ENCODE measurements around the gene NIT1.

Gene NIT1

DNA sequence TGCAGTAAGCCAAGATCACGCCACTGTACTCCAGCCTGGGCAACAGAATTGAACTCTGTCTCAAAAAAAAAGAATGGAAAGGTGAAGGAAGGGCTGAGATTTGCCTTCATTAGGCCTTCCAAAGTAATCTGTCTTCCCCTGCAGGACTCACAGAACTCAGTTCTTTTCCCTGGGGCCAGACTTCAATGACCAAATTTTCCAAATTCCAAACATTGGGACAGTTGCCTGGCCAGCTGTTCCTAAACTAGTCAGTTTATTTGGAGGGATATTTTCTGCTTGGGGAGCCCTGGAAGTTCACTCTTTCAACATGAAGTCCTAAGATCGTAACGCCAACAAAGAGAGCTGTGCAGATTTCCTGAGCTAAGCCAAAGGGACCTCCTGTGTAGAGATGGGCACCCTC, 20.0 kb downstream of the NIT1 start:
- peaks cover 2% of the 10 kb centered on the region for H3K36me3 Mint-ChIP-seq
- peaks cover 4% of the 10 kb centered on the region for H3K4me1 Mint-ChIP-seq
- H3K4me3 Mint-ChIP-seq = no peak overlapping the region
- ATAC-seq (ENCODE audit: low read depth) (no peak), DNase-seq (ENCODE audit: low spot score in 2 of 2) (no peak)
- H3K27ac Mint-ChIP-seq = peak overlapping the region; percentile 28
- H3K27me3 Mint-ChIP-seq = no peaks in the 10 kb centered on the region
- no peaks in the 10 kb centered on the region for H3K9me3 Mint-ChIP-seq

DNA sequence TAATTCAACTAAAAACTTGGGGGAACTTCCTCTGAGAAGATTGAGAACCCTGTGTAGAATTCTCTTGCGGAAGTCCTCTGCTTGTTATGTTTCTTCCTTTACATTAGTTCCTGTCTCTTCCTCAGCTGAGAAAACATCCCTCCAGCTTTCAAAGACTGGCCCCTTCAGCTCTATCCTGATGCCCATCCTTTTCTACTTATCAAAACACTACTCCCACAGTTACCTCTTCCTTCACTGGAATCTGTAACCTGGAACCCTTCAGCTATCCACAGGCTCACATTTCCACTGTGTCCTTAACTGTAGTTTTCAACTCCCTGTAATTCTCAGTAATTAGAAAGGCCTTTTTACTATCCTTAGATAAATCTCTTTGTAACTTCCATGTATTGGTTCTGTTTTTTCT, 20.5 kb downstream of the NIT1 start:
- no peaks in the 10 kb centered on the region for H3K9me3 Mint-ChIP-seq
- H3K27ac Mint-ChIP-seq = peak overlapping the region; percentile 14
- ATAC-seq (ENCODE audit: low read depth) = no peak
- peaks cover 2% of the 10 kb centered on the region for H3K36me3 Mint-ChIP-seq
- no peak for DNase-seq (ENCODE audit: low spot score in 2 of 2)
- H3K4me3 Mint-ChIP-seq = no peak overlapping the region
- H3K27me3 Mint-ChIP-seq = no peaks in the 10 kb centered on the region
- H3K4me1 Mint-ChIP-seq = peaks cover 4% of the 10 kb centered on the region

DNA sequence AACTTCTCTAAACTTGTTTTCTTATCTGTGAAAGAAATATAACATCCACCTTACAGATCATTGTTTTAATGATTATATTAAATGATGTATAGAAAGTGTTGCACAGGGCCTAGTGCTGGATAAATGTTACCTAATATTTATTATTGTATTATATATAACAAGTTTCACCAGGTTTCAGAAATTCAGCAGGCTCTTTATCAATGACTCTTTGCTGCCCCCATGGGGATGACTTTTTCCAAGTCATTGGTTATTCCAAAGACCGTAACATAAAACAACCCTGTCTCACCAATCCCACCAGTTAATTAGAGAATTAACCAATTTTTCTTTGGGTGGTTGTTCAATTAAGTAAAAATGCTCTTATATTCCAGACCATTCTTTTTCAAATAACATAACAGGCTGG, 21.9 kb downstream of the NIT1 start:
- peaks cover 4% of the 10 kb centered on the region for H3K4me1 Mint-ChIP-seq
- H3K27me3 Mint-ChIP-seq = no peaks in the 10 kb centered on the region
- no peak overlapping the region for H3K4me3 Mint-ChIP-seq
- peak; percentile 52 for ATAC-seq (ENCODE audit: low read depth)
- peaks cover 2% of the 10 kb centered on the region for H3K36me3 Mint-ChIP-seq
- H3K27ac Mint-ChIP-seq = no peak overlapping the region
- DNase-seq (ENCODE audit: low spot score in 2 of 2) = peak in 1 of 2 donors; percentile 46
- H3K9me3 Mint-ChIP-seq = no peaks in the 10 kb centered on the region

DNA sequence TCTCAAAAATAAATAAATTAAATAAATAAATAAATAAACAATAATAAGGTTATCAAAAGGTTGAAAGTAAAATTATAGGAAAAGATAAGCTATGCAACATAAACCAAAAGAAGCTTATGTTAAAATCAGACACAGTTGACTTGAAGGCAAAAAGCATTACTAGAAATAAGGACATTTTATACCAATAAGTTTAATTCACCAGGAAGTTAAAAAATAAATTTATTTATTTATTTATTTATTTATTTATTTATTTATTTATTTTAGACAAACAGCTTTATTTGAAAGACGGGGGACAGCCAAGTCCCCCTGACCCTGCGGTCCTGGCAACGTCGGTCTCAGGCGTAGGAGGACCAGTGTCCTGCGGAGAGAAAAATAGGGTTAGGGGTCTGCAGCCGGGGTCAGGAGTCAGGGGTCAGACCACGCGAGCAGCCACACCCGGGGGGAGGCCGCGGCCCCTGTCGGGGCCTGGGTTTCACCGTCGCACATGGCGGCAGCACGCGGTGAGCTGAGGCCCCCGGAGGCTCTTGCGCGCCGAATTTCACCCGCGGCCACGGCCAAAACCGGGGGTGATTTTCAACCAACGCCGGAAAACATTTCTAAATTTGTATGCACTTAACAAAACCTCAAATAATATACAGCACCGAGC, 23.0 kb downstream of the NIT1 start:
- Mint-ChIP-seq H3K27me3 (no peaks in the 10 kb centered on the region), H3K4me1 (peaks cover 4% of the 10 kb centered on the region), H3K36me3 (peaks cover 1% of the 10 kb centered on the region), H3K9me3 (no peaks in the 10 kb centered on the region), H3K4me3 (no peak overlapping the region), H3K27ac (no peak overlapping the region)
- no peak for ATAC-seq (ENCODE audit: low read depth)
- no peak for DNase-seq (ENCODE audit: low spot score in 2 of 2)

DNA sequence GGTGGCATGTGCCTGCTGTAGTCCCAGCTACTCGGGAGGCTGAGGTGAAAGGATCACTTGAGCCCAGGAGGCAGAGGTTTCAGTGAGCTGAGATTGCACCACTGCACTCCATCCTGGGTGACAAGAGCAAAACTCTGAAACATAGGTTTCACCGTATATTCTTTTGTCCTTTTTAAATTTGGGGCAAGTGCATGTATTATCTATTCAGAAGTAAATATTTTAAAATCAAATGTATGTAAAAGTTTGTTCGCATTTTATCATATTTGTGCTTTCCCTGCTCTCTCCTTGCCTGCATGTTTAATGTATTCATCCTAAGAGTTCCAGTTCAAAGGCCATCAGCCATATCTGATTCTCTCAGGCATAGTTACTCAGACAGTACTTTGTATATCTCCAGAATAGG, 27.9 kb downstream of the NIT1 start:
- H3K4me3 Mint-ChIP-seq = no peak overlapping the region
- no peaks in the 10 kb centered on the region for H3K9me3 Mint-ChIP-seq
- H3K27ac Mint-ChIP-seq = no peak overlapping the region
- DNase-seq (ENCODE audit: low spot score in 2 of 2) (no peak), ATAC-seq (ENCODE audit: low read depth) (no peak)
- no peaks in the 10 kb centered on the region for H3K27me3 Mint-ChIP-seq
- no peaks in the 10 kb centered on the region for H3K36me3 Mint-ChIP-seq
- no peaks in the 10 kb centered on the region for H3K4me1 Mint-ChIP-seq

DNA sequence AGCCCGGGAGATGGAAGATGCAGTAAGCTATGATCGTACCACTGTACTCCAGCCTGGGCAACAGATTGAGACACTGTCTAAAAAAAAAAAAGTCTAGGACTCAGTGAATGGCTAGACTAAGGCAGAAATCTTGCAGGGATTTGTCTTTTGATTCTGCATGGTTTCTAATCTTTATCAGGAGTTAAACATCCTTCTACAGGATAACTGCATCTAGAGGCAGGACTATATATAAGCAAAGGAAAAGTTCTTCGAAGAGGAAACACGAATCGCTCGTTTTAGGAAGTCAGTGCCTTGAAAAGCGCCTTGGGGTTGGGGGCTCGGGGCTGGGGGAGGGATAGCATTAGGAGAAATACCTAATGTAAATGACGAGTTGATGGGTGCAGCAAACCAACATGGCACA, 35.3 kb downstream of the NIT1 start:
- peaks cover 7% of the 10 kb centered on the region for H3K4me1 Mint-ChIP-seq
- H3K27me3 Mint-ChIP-seq = no peaks in the 10 kb centered on the region
- H3K4me3 Mint-ChIP-seq = peak overlapping the region; percentile 100
- DNase-seq (ENCODE audit: low spot score in 2 of 2) (no peak), ATAC-seq (ENCODE audit: low read depth) (peak; percentile 5)
- H3K36me3 Mint-ChIP-seq = peaks cover 7% of the 10 kb centered on the region
- H3K9me3 Mint-ChIP-seq = no peaks in the 10 kb centered on the region
- peak overlapping the region; percentile 99 for H3K27ac Mint-ChIP-seq

DNA sequence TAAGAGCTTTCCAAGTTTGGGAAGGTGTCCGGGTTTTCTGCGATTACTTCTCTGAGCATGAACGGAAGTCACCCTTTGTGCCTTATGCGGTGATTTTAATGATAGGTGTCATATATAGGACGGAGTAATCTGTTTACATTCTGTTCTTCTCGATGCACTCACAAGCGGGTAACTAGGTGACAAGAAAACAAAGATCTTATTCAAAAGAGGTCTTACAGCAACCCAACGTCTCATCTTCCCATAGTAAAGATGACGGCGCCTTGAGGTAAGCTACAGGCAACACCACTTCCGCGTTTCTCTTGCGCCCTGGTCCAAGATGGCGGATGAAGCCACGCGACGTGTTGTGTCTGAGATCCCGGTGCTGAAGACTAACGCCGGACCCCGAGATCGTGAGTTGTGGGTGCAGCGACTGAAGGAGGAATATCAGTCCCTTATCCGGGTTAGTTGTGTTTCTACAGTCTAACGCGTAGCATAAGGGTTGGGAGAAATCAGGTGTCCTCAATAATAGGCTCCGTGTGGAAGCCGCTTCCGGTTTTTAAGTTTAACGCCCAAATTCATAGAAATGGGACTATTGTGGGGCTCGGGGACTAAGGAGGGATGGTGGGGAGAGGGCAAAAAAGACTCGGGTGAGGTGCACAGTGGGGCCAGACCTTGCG, 35.9 kb downstream of the NIT1 start, which contains the start of gene UFC1:
UFC1 (plus strand) TSS at position 297 of the 656 bp plus-strand sequence; CDS start at position 317, 20 bp downstream.
- Mint-ChIP-seq H3K36me3 (peaks cover 10% of the 10 kb centered on the region), H3K4me3 (peak within 1 kb of the TSS; percentile 100), H3K27me3 (no peaks in the 10 kb centered on the region), H3K9me3 (no peaks in the 10 kb centered on the region), H3K27ac (peak within 1 kb of the TSS; percentile 99), H3K4me1 (peaks cover 14% of the 10 kb centered on the region)
- ATAC-seq (ENCODE audit: low read depth) (peak; percentile 94), DNase-seq (ENCODE audit: low spot score in 2 of 2) (peak; percentile 79 to 80)

DNA sequence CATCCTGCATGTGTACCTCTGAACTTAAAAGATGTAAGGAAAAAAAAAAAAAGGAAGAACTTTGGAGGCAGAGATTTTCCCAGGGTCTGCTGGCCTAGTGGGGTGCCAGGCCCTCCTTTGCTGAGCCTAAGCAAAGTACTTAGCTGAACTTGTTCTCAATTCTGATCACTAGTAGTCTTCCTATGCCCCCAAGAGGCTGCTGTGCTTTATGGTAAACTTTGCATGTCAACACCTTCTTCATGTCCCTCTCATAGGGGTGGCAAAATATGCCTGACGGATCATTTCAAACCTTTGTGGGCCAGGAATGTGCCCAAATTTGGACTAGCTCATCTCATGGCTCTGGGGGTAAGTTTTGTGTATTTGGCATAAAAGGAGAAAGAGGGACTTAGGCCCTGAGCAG, 40.0 kb downstream of the NIT1 start:
- H3K4me3 Mint-ChIP-seq = peak overlapping the region; percentile 90
- DNase-seq (ENCODE audit: low spot score in 2 of 2) = no peak
- peaks cover 18% of the 10 kb centered on the region for H3K36me3 Mint-ChIP-seq
- H3K27me3 Mint-ChIP-seq = no peaks in the 10 kb centered on the region
- H3K9me3 Mint-ChIP-seq = no peaks in the 10 kb centered on the region
- peak overlapping the region; percentile 94 for H3K27ac Mint-ChIP-seq
- H3K4me1 Mint-ChIP-seq = peaks cover 40% of the 10 kb centered on the region
- no peak for ATAC-seq (ENCODE audit: low read depth)

DNA sequence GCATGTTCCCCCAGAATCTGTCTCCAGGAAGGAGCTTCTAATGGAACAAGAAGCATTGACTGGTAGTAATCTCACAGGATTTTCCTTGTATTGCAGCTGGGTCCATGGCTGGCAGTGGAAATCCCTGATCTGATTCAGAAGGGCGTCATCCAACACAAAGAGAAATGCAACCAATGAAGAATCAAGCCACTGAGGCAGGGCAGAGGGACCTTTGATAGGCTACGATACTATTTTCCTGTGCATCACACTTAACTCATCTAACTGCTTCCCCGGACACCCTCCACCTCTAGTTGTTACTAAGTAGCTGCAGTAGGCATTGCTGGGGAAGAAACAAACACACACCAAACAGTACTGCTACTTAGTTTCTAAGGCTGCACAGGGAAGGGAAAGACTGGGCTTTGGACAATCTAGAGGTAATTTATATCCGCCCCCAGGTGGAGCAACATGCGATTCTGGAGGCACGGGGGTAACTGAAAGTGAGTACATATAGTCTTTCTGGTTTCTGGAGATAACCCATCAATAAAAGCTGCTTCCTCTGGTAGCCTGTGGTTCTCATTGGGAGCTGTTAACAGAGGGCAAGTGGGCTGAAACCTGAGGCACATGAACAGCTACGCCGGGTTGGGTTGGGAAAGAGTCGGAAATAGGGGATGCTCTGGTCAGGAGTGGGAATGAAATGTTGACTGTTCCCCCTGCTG, 40.6 kb downstream of the NIT1 start:
- H3K9me3 Mint-ChIP-seq = no peaks in the 10 kb centered on the region
- peak overlapping the region; percentile 94 for H3K27ac Mint-ChIP-seq
- ATAC-seq (ENCODE audit: low read depth) (no peak), DNase-seq (ENCODE audit: low spot score in 2 of 2) (no peak)
- peak overlapping the region; percentile 90 for H3K4me3 Mint-ChIP-seq
- peaks cover 23% of the 10 kb centered on the region for H3K36me3 Mint-ChIP-seq
- H3K4me1 Mint-ChIP-seq = peaks cover 44% of the 10 kb centered on the region
- H3K27me3 Mint-ChIP-seq = no peaks in the 10 kb centered on the region

DNA sequence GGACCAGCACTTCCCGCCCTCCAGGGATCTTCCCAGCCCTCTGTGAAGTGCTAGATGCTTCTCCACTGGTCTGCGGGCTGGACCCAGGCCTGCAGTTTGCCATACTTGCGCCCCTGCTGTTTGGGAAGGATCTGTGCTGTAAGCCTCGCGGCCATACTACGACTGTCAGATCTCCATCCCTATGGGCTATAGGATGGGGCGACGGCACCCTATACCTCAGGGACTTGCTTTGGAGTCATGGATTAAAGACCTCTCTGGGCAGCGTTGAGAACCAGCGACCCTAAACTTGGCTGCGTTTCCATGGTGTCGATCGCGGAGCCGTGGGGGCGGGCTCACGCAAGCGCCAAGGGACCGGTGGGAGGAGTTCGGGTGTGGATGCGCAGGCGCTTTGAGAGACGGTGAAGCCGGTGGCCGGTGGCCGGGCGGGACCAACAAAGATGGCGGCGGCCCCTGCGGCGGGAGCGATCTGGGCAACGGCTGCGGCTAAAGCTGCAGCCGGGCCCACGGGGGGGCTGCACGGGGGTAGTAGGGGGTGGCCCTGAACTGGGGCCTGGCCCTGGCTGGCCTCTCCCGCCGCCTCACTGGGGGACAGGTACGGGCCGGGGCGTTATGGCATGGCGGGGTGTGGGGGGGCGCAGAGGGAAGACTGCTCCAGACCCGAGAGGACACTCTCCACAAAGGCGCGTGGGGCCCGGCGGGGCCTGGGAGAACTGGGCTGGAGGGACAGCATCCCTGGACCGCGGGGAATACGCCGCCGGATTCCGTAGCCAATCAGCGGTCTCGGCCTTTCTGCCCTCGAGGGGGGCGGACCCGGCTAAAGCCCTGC, 41.4 kb downstream of the NIT1 start, which contains the start of gene USP21:
USP21 (plus strand) TSS at position 414 of the 826 bp plus-strand sequence. CDS start 1,141 bp downstream, outside the sequence.
- H3K27me3 Mint-ChIP-seq = no peaks in the 10 kb centered on the region
- ATAC-seq (ENCODE audit: low read depth) (peak; percentile 96), DNase-seq (ENCODE audit: low spot score in 2 of 2) (peak; percentile 91 to 92)
- H3K9me3 Mint-ChIP-seq = no peaks in the 10 kb centered on the region
- peaks cover 46% of the 10 kb centered on the region for H3K4me1 Mint-ChIP-seq
- peak within 1 kb of the TSS; percentile 94 for H3K27ac Mint-ChIP-seq
- peaks cover 25% of the 10 kb centered on the region for H3K36me3 Mint-ChIP-seq
- H3K4me3 Mint-ChIP-seq = peak within 1 kb of the TSS; percentile 90

DNA sequence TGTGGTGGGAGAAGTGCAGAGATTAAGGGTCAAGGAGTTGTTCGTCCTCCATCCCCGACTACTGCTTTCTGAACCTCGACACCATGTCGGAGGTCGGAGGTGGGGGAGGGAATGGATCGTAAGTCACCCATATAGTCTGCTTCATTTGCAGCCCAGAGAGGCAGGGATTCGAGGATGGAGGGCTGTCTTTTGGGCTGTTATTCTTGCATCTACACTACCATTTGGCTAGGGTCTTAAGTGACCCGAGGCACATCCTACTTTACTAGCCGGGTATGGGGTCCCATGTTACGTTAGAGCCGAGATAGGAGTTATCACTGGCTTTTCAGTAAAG, 42.0 kb downstream of the NIT1 start:
- Mint-ChIP-seq H3K36me3 (peaks cover 25% of the 10 kb centered on the region), H3K27me3 (no peaks in the 10 kb centered on the region), H3K27ac (peak overlapping the region; percentile 94), H3K4me3 (peak overlapping the region; percentile 90), H3K4me1 (peaks cover 45% of the 10 kb centered on the region), H3K9me3 (no peaks in the 10 kb centered on the region)
- no peak for ATAC-seq (ENCODE audit: low read depth)
- no peak for DNase-seq (ENCODE audit: low spot score in 2 of 2)

DNA sequence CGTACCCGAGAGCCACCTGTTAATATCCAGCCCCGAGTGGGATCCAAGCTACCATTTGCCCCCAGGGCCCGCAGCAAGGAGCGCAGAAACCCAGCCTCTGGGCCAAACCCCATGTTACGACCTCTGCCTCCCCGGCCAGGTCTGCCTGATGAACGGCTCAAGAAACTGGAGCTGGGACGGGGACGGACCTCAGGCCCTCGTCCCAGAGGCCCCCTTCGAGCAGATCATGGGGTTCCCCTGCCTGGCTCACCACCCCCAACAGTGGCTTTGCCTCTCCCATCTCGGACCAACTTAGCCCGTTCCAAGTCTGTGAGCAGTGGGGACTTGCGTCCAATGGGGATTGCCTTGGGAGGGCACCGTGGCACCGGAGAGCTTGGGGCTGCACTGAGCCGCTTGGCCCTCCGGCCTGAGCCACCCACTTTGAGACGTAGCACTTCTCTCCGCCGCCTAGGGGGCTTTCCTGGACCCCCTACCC, 42.8 kb downstream of the NIT1 start:
- peaks cover 43% of the 10 kb centered on the region for H3K4me1 Mint-ChIP-seq
- ATAC-seq (ENCODE audit: low read depth) = no peak
- H3K9me3 Mint-ChIP-seq = no peaks in the 10 kb centered on the region
- peaks cover 25% of the 10 kb centered on the region for H3K36me3 Mint-ChIP-seq
- peak overlapping the region; percentile 38 for H3K4me3 Mint-ChIP-seq
- H3K27me3 Mint-ChIP-seq = no peaks in the 10 kb centered on the region
- no peak for DNase-seq (ENCODE audit: low spot score in 2 of 2)
- H3K27ac Mint-ChIP-seq = no peak overlapping the region

DNA sequence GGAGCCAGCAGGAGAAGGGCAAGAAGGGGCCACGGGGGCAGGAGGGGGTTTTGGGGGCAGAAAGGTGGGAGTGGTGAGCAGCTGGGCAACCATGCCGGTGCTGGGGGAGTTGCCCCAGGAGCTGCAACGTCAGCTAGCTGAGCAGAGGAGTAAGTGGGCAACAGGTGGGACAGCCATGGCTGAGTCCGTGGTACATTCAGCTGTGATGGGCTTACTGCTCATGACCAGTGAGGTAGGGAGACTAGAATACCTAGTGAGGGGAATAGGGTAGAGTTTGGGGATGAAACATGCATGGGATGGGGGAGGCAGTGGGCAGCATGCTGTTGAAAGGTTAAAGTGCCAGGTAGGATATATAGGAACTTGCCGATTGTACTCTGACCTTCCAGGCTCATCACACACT, 43.7 kb downstream of the NIT1 start:
- peaks cover 25% of the 10 kb centered on the region for H3K36me3 Mint-ChIP-seq
- H3K4me1 Mint-ChIP-seq = peaks cover 43% of the 10 kb centered on the region
- DNase-seq (ENCODE audit: low spot score in 2 of 2) = no peak
- ATAC-seq (ENCODE audit: low read depth) = no peak
- no peaks in the 10 kb centered on the region for H3K27me3 Mint-ChIP-seq
- H3K27ac Mint-ChIP-seq = peak overlapping the region; percentile 32
- no peaks in the 10 kb centered on the region for H3K9me3 Mint-ChIP-seq
- no peak overlapping the region for H3K4me3 Mint-ChIP-seq

All from memory B cell (primary cell).